Measurements from ENCODE around the gene CC2D1B.

Gene CC2D1B

DNA sequence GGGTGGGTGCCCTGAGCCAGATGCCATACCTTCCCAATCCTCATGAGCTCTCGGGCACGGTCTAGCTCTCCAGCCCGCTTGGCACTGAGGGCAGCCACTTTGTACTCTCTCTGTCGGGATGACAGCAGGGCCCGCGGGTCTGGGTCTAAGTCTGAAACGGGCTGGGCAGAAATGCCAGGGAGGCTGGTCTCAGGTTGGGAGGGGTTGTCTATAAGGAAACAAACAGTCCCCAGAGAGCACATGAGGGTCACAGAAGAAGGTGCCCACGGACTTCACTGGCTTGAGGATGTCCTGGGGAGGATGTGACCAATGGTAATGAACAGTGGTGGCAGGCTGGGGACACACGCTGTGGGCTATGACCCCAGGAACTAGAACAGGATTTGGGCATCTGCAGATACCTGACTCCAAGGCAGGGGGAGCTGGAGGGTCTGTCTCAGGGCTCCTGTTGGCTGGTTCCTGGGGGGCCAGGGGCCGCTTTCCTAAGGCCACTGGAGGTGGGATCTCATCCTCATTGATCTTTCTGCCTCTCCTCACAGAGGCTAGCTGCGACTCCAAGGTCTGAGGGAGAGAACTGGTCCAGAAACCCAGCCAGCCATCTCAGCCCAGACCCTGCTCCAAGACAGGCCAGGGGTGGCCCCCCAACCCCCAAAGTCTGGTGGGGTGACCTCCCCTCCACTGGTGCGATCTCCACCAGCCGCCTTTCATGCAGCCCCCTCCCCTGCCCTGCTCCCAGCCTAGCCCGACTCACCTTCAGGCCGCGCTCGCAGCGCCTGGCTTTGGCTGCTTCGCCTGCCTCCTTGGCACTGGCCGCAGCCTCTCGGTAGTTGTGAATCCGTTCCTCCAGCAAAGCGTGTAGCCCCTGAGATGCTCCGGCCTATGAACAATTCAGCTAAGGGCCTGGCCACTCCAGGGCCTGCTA, 6.1 kb downstream of the CC2D1B start:
- DNase-seq = no peak

GRCh38 chr1:52358851-52359497, 7.0 kb downstream of the CC2D1B start:
- DNase-seq = no peak

DNA sequence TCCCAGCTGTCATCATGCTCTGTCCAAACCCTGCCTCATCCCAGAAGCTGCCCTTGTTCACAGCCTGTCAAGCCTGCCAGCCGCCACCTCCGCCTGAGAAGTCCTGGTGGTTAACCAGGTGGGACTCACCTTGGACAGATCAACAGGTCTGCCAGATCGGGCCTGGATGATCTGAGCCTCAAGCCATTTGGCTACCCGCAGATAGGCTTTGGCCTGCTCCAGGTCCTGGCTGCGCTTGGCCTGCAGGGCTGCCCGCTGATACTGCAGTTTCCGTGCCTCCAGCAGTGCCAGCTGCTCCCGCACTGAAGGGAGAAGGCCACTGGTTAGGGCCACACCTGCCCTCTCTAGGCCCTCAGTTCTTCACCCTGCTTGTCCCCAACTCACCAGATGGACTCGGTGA, 8.6 kb downstream of the CC2D1B start:
- no peak for DNase-seq

DNA sequence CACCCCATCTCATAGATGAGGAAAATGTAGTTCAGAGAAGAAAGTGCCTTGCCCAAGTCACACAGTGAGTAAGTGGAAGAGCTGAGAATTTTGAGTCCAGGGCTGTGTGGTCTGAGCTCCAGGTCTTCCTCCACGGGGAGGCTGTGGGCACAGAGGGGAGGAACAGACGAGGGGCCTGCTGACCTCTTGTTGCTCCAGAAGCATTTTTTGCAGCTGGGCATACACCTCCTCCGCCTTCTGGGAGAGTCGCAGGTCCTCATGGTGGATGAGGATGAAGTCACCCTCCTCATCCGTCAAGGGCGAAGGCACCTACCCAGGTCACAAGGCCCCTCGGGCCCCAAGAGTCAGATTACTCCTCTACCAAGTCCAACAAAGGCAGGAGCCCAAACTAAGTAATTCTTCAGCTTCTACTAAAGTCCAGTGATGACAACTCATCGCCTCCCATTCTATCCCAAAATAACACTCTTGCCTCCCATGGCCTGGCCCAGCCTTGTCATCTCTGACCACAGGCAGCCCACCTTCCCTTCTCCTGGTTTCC, 9.1 kb downstream of the CC2D1B start:
- no peak for DNase-seq

DNA sequence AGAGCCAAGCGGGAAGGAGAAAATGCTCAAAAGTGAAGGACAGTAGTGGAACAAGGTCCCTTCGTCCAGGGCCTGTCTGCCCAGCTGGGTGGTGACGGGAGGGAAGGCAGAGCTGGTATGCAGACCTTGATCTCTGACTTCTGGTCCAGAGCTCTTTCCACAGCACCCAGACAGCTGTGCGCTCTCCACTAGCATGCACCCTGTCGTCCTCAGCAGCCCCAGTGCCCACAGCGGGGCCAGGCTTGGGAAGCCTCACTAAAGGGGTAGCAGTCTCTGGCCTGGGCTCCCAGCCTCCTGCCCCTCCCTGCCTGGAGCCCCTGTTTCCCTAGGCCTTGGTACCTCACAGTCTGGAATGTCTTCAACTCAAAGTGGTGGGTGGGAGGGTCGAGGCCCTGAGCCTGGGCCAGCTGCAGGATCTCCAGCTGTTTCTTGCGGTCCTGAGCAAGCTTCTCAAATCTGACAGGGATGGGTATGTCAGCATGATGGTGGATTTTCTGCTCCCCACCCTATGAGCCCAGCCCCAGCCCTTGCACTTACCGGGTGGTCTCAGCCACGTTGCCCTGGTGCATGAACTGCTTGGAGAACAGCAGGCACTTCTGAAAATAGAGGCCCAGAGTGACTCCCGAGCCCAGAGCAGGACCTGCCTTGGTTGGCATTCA, 10.0 kb downstream of the CC2D1B start:
- DNase-seq = no peak

DNA sequence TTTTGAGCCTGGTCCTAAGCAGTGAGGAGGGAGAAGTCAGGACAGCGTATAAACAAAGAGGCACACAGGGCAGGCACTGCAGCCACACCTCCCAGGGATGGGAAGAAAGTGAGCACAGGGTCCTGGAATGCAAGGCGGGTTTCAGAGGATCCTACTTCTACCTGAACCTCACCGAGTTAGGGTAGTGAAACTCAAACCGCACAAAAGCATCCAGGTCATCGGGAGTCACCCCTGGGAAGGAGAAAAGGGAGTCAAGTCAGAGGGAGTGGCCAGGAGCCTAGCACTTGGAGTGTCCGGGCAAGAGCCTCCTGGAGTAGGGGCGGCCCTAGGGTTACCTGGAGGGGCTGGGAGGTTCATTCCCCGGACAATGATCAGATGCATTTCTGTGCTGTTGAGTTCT, 10.6 kb downstream of the CC2D1B start:
- DNase-seq = no peak

- no peak for DNase-seq
These were observed 13.3 kb downstream of the CC2D1B start for GRCh38 chr1:52352690-52353089.

DNA sequence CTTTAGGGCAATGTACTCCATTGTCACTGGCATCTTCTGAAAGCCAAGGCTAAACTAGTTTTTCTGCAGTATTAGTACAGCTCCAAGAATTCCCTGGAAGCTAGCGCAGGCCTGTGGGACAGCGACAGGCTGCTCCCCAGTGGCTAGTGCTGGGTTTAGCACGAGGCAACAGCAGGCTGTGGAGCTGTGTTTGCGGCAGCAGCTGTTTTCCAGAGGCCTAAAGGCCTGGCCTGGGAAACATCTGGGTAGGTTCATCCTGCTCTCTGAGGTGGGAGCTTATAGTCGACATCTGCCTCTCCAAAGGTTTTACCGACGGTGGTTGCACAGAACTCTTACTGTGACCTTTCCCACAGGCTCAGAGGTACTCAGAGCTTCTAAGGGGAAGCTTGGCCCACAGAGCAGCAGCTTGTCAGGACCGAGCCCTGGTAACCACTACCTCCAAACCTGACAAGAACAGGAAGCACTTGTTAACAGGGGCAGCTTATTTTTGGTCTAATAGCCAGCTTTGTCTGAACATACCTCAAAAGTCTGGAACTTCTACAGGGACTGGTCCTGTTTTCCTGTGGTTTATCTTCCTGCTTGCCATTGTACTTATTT, 17.2 kb downstream of the CC2D1B start:
- DNase-seq = no peak

- DNase-seq = no peak
These were observed 19.4 kb downstream of the CC2D1B start for GRCh38 chr1:52346653-52347052.

DNA sequence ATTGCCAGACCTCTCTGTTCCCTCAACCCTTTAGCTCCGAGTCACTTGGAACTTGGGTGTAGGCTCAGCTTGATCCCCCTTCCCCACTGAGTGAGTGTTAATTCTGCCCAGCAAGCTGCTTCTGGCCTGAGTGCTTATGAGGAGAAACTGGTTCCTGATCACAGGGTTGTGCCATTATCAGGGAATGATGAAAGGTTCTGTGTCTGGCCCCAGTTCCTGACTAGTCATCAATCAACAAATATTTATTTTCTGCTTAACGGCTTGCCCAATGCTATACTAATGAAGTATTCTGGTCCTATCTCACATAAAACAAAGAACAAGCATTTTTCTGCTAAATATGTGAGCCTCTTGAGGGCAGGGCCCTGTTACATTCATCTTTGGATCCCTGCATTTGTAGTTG, 20.8 kb downstream of the CC2D1B start:
- DNase-seq = no peak

GRCh38 chr1:52343979-52344378, 22.0 kb downstream of the CC2D1B start:
- no peak for DNase-seq

GRCh38 chr1:52341655-52342260, 24.2 kb downstream of the CC2D1B start:
- DNase-seq = no peak

- DNase-seq = no peak
These were observed 28.6 kb downstream of the CC2D1B start for GRCh38 chr1:52337439-52337838.

- no peak for DNase-seq
These were observed 31.0 kb downstream of the CC2D1B start for GRCh38 chr1:52334906-52335528.

GRCh38 chr1:52332411-52332810, 33.6 kb downstream of the CC2D1B start:
- no peak for DNase-seq

- no peak for DNase-seq
These were observed 37.4 kb downstream of the CC2D1B start for GRCh38 chr1:52328615-52329014.

DNA sequence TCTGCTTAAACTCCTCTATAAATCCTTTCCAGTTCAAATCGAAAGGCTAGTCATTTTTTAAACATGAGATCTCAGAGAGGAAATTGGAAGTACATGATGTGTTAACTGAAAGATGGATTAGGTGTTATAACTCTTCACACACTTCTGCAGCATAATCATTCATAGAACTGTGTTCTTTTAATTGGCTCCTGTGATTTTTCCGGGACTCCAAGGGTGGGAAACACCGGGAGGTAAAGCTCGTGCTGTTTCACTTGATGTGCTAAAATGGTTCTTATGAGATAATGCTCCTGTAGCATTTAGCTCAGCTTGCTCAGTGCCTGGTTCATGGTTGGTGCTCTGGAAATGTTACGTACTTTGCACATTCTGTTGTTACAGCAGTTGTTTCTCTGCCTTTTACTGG, 40.2 kb downstream of the CC2D1B start:
- no peak for DNase-seq

GRCh38 chr1:52323731-52324130, 42.3 kb downstream of the CC2D1B start:
- DNase-seq = no peak

GRCh38 chr1:52321061-52321460, 44.9 kb downstream of the CC2D1B start:
- no peak for DNase-seq

GRCh38 chr1:52306227-52307006, 59.6 kb downstream of the CC2D1B start:
- no peak for DNase-seq

Data from stimulated activated CD4-positive, alpha-beta T cell treated with anti-CD3 and anti-CD28 coated beads, Interleukin-4, amount 100 ng/mL, for 24 hours (primary cell).